WERI-Rb-1 (cell line): ENCODE measurements around the gene UNC93A.

Experiments
- DNase-seq: peaks from one replicate; pipeline ENCODE4 v3.0.0-alpha.2; 2020
- H3K27ac ChIP-seq: fragments of 250-450 bp; sonication (Bioruptor Pico); 2 replicates; pipeline ENCODE4 v1.5.1; 2020; ENCODE audit warnings: mild to moderate bottlenecking, moderate library complexity
- H3K27me3 ChIP-seq: fragments of 250-450 bp; sonication (Bioruptor Pico); 2 replicates; pipeline ENCODE4 v1.5.1; 2021; ENCODE audit warnings: mild to moderate bottlenecking, low read depth, moderate library complexity; ENCODE audit not compliant: insufficient read depth, severe bottlenecking
- H3K36me3 ChIP-seq: fragments of 250-450 bp; sonication (Bioruptor Pico); 2 replicates; pipeline ENCODE4 v1.5.1; 2020; ENCODE audit warnings: mild to moderate bottlenecking, moderate library complexity
- H3K4me3 ChIP-seq: 2 replicates; pipeline ENCODE4 v1.5.1; 2011; ENCODE audit warnings: low read depth, mild to moderate bottlenecking, control low read depth, low read length
- H3K9me3 ChIP-seq: fragments of 250-450 bp; sonication (Bioruptor Pico); 2 replicates; pipeline ENCODE4 v1.5.1; 2021; ENCODE audit warnings: mild to moderate bottlenecking, moderate library complexity; ENCODE audit not compliant: severe bottlenecking
- CTCF ChIP-seq: IDR thresholded peaks from 2 replicates; pipeline ENCODE4 v1.5.1; 2011; ENCODE audit warnings: low read depth, mild to moderate bottlenecking, control low read depth, inconsistent platforms, low read length

The UNC93A gene

GRCh38 chr6:167331565-167331964 lies 40.5 kb downstream of the UNC93A start:
- no peak overlapping the region for H3K4me3 ChIP-seq
- no peaks in the 10 kb centered on the region for H3K27me3 ChIP-seq
- no peak for DNase-seq
- no peaks in the 10 kb centered on the region for H3K9me3 ChIP-seq
- H3K36me3 ChIP-seq: no peaks in the 10 kb centered on the region
- TF ChIP-seq CTCF: no peak
- H3K27ac ChIP-seq: no peak overlapping the region

DNA sequence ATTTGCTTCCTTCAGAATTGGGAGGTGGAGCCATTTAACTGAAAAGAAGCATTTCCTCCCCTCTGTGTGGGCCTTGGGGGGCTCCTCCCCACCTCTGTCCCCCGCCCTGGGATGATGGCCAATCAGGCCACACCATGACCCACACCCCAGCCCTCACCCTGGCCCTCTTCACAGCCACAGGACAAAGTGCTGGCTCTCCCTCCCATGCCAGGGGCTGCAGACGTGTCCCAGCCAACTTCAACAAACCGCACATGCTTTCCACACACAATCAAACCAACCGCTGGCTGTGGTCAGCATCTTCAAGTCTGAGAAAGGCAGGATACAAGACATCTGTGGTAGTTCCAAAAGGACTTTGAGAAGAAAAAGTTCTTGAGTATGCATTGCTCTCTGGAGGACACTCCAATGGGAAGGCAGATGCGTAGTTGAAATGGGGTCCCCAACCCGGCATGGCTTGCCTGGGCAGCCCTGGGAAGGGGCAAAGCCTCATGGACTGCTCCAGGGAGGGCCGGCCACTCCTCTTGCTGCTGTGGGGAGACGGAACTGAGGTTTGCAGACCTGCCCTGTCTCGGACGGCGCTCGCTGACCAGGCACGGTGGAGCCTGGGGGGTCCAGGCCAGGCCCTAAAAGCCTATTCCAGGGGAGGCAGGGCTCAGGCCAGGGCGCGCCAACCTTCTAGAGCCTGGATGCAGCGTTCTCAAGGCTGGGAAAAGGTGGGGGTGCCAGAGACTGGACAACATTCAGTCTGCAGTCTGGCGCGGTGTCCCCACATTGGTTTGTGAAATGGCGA lies 45.9 kb downstream of the UNC93A start:
- no peak for TF ChIP-seq CTCF
- Histone ChIP-seq H3K4me3 (no peak overlapping the region), H3K9me3 (no peaks in the 10 kb centered on the region), H3K36me3 (no peaks in the 10 kb centered on the region), H3K27ac (no peak overlapping the region), H3K27me3 (no peaks in the 10 kb centered on the region)
- no peak for DNase-seq

- H3K27me3 ChIP-seq: no peaks in the 10 kb centered on the region
- H3K4me3 ChIP-seq: no peak overlapping the region
- H3K27ac ChIP-seq: no peak overlapping the region
- no peak for TF ChIP-seq CTCF
- H3K36me3 ChIP-seq: no peaks in the 10 kb centered on the region
- DNase-seq: no peak
- no peaks in the 10 kb centered on the region for H3K9me3 ChIP-seq
Measured at GRCh38 chr6:167337675-167338449, 46.7 kb downstream of the UNC93A start.

DNA sequence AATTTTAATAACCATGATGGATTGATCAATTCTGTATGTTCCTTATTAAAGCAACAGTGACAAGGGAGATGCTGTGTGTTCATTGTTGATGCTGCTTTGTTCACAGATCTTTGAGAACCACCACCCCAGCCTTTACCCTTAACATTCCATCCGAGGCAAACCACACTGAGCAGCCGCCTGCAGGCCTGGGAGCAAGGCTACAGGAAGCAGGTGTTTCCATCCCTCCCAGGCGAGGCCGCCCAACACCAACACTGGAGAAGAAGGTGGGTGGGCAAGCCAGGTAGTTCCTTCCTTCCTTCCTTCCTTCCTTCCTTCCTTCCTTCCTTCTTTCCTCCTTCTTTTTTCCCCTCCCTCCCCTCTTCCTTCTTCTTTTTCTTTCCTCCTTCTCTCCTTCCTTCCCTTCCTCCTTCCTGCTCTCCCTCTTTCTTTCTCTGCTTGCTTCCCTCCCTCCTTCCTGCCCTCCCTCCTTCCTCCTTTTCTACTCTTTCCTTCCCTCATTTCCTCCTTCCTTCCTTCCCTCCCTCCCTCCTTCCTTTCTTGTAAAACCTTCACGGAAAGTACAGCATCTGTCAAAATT lies 47.5 kb downstream of the UNC93A start:
- no peaks in the 10 kb centered on the region for H3K36me3 ChIP-seq
- no peak overlapping the region for H3K27ac ChIP-seq

DNA sequence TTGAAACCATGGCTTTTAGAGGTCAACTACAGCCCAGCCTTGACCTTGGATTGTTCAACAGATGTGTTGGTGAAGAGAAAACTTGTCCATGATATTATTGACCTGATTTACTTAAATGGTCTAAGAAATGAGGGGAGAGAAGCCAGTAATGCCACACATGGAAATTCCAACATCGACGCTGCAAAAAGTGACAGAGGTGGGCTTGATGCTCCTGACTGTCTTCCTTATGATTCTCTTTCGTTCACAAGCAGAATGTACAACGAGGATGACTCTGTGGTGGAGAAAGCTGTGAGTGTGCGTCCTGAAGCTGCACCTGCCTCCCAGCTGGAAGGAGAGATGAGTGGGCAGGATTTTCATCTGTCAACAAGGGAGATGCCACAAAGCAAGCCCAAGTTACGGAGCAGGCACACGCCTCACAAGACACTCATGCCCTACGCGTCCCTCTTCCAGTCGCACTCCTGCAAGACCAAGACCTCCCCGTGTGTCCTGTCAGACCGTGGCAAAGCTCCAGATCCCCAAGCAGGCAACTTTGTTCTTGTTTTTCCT lies 50.0 kb downstream of the UNC93A start:
- Histone ChIP-seq H3K36me3 (no peaks in the 10 kb centered on the region), H3K27ac (no peak overlapping the region), H3K9me3 (no peaks in the 10 kb centered on the region), H3K27me3 (no peaks in the 10 kb centered on the region), H3K4me3 (no peak overlapping the region)
- TF ChIP-seq CTCF: no peak
- no peak for DNase-seq

More for the DNA sequence above, 47.5 kb downstream of the UNC93A start:
- DNase-seq: no peak
- Histone ChIP-seq H3K4me3 (no peak overlapping the region), H3K9me3 (no peaks in the 10 kb centered on the region), H3K27me3 (no peaks in the 10 kb centered on the region)
- TF ChIP-seq CTCF: no peak
